Hepatocyte (in vitro differentiated cells): ENCODE results near the gene IFNL3.

Experiments
- CTCF ChIP-seq: fragments of 200-600 bp; sonication (generic); IDR thresholded peaks from 2 replicates; pipeline ENCODE4 v1.5.1; 2016; ENCODE audit warnings: antibody characterized with exemption, mild to moderate bottlenecking; ENCODE audit not compliant: poor library complexity
- EZH2 ChIP-seq: fragments of 200-600 bp; sonication (generic); IDR thresholded peaks from 2 replicates; pipeline ENCODE4 v1.6.1; 2016; ENCODE audit warnings: antibody characterized with exemption, mild to moderate bottlenecking, borderline replicate concordance
- EZH2phosphoT487 ChIP-seq: fragments of 200-600 bp; sonication (generic); IDR thresholded peaks from one replicate; pipeline ENCODE4 v1.6.1; 2018; ENCODE audit warnings: antibody characterized with exemption, mild to moderate bottlenecking, low read depth, moderate library complexity; ENCODE audit not compliant: unreplicated experiment, severe bottlenecking

- TF ChIP-seq CTCF (no peak), EZH2 (no peak), EZH2phosphoT487 (no peak)
These were observed 49.1 kb downstream of the IFNL3 start for GRCh38 chr19:39195755-39196154.
